Frontal cortex (tissue), 4 donors: Measurements from ENCODE around the gene CFAP45. TPM values are rescaled to one million over a fixed set of nuclear protein-coding genes. Genes with fewer than 3 reads are reported as not detected.

Experiments
- DNase-seq, 2 donors: peaks; one replicate each; pipeline ENCODE4 v3.0.0; 2012; ENCODE audit warnings: low spot score in 2 of 2
- FAIRE-seq: peaks from 2 replicates; lab custom pipeline; 2012; peaks lifted over from hg19 to GRCh38; lab: Jason Lieb, UNC
- total RNA-seq: library from RNA; depleted of rRNA; stranded (reverse); fragments of >200 nt; gene quantifications from one replicate; pipeline ENCODE4 v1.2.3, GENCODE V29; 2014
- donor health status: control.
- donor health status: control.
- donor health status: control.

CFAP45 gene
- under 0.01 TPM for total RNA-seq

GRCh38 chr1:159900086-159900680, at the start of gene CFAP45:
Gene CFAP45, minus strand, starts transcription at chr1:159900165. Its CDS starts 67 bp downstream, at chr1:159900098.
- DNase-seq (no peak), FAIRE-seq (no peak)

GRCh38 chr1:159949123-159949522, 49.2 kb upstream of the CFAP45 start:
- FAIRE-seq, result no peak
- DNase-seq, result no peak

GRCh38 chr1:159947942-159948341, 48.0 kb upstream of the CFAP45 start:
- DNase-seq (no peak), FAIRE-seq (no peak)

GRCh38 chr1:159946242-159947187, 46.5 kb upstream of the CFAP45 start:
- FAIRE-seq (no peak), DNase-seq (no peak)

- FAIRE-seq (no peak), DNase-seq (peak; percentile 72 to 85)
Measured at GRCh38 chr1:159945483-159946241, 45.7 kb upstream of the CFAP45 start, which contains the start of gene IGSF9. Gene IGSF9, minus strand, starts transcription at chr1:159945613. Its CDS starts 2,159 bp downstream, at chr1:159943454.

- peak in 1 of 2 donors; percentile 14 for DNase-seq
- no peak for FAIRE-seq
Measured at GRCh38 chr1:159944623-159945455, 44.9 kb upstream of the CFAP45 start.

GRCh38 chr1:159943908-159944622, 44.1 kb upstream of the CFAP45 start:
- FAIRE-seq (no peak), DNase-seq (peak; percentile 10 to 24)

GRCh38 chr1:159943278-159943640, 43.3 kb upstream of the CFAP45 start:
- DNase-seq, result no peak
- FAIRE-seq, result no peak

- FAIRE-seq (no peak), DNase-seq (peak; percentile 20 to 32)
Measured at GRCh38 chr1:159942632-159943277, 42.8 kb upstream of the CFAP45 start.

GRCh38 chr1:159941591-159942560, 41.9 kb upstream of the CFAP45 start:
- FAIRE-seq (no peak), DNase-seq (peak in 1 of 2 donors; percentile 10)

- no peak for DNase-seq
Measured at GRCh38 chr1:159941141-159941540, 41.2 kb upstream of the CFAP45 start.

GRCh38 chr1:159940006-159940620, 40.1 kb upstream of the CFAP45 start:
- DNase-seq, result no peak
- FAIRE-seq, result no peak

More at GRCh38 chr1:159941141-159941540, 41.2 kb upstream of the CFAP45 start:
- no peak for FAIRE-seq

GRCh38 chr1:159939678-159940002, 39.7 kb upstream of the CFAP45 start:
- no peak for FAIRE-seq
- DNase-seq, result no peak

GRCh38 chr1:159938905-159939677, 39.1 kb upstream of the CFAP45 start:
- DNase-seq (no peak), FAIRE-seq (no peak)

GRCh38 chr1:159938211-159938852, 38.4 kb upstream of the CFAP45 start:
- FAIRE-seq (no peak), DNase-seq (no peak)
